ENCODE results near the gene XYLT2.

The XYLT2 gene

GRCh38 chr17:50358177-50358576 is 12.3 kb downstream of the XYLT2 start:
- no peak for DNase-seq (ENCODE audit: low spot score)
- TF ChIP-seq, protein P1, sequence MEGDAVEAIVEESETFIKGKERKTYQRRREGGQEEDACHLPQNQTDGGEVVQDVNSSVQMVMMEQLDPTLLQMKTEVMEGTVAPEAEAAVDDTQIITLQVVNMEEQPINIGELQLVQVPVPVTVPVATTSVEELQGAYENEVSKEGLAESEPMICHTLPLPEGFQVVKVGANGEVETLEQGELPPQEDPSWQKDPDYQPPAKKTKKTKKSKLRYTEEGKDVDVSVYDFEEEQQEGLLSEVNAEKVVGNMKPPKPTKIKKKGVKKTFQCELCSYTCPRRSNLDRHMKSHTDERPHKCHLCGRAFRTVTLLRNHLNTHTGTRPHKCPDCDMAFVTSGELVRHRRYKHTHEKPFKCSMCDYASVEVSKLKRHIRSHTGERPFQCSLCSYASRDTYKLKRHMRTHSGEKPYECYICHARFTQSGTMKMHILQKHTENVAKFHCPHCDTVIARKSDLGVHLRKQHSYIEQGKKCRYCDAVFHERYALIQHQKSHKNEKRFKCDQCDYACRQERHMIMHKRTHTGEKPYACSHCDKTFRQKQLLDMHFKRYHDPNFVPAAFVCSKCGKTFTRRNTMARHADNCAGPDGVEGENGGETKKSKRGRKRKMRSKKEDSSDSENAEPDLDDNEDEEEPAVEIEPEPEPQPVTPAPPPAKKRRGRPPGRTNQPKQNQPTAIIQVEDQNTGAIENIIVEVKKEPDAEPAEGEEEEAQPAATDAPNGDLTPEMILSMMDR (IDR thresholded peaks at IDR 0.05; ENCODE audit: extremely low read depth, insufficient read depth, missing control alignments), result no peak
- in situ Hi-C loops (cut with MboI; ENCODE audit: low pct_unique_long_range_greater_than_20kb, low sequenced_read_pairs, unreplicated experiment), result no loop called here

DNA sequence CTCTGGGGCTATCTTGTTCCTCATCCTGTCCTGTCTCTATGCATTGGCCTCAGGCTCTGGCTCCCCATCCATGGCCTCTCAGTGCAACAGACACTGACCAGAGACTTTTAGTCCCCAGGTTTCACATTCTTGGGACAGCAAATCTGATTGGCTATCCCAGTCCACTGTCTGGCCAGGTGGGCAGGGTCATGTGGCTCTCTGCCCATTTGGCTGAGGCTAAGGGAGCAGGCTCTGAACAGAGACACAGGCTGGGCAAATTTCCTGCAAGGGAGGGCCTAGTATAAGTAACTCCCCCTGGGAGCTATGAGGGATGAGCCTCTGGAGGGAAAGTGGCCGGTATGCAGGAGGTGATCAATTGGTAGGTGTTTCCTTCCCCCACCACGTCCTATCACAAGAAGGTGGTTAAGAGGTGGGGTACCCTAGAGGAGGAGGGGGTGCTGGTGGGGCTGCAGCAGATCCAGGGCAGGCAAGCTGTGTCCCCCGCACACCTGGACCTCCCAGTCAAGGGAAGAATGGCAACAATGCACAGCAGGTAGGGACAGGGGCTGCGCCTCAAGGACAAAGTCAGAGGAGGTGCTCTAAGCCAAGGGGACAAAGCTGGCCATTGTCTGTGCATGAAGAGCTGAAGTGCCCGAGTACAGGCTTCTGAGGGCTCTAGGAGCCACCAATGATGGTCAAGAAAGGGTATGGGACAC is 13.2 kb downstream of the XYLT2 start:
- no peak for DNase-seq (ENCODE audit: low spot score)
- TF ChIP-seq, protein P1 (IDR thresholded peaks at IDR 0.05; ENCODE audit: extremely low read depth, insufficient read depth, missing control alignments), result no peak
- in situ Hi-C loops (cut with MboI; ENCODE audit: low pct_unique_long_range_greater_than_20kb, low sequenced_read_pairs, unreplicated experiment), result no loop called here

- in situ Hi-C loops (cut with MboI; ENCODE audit: low pct_unique_long_range_greater_than_20kb, low sequenced_read_pairs, unreplicated experiment), result no loop called here
- DNase-seq (ENCODE audit: low spot score), result no peak
- TF ChIP-seq, protein P1 (IDR thresholded peaks at IDR 0.05; ENCODE audit: extremely low read depth, insufficient read depth, missing control alignments), result no peak
Observed at GRCh38 chr17:50359998-50360461, 14.1 kb downstream of the XYLT2 start.

DNA sequence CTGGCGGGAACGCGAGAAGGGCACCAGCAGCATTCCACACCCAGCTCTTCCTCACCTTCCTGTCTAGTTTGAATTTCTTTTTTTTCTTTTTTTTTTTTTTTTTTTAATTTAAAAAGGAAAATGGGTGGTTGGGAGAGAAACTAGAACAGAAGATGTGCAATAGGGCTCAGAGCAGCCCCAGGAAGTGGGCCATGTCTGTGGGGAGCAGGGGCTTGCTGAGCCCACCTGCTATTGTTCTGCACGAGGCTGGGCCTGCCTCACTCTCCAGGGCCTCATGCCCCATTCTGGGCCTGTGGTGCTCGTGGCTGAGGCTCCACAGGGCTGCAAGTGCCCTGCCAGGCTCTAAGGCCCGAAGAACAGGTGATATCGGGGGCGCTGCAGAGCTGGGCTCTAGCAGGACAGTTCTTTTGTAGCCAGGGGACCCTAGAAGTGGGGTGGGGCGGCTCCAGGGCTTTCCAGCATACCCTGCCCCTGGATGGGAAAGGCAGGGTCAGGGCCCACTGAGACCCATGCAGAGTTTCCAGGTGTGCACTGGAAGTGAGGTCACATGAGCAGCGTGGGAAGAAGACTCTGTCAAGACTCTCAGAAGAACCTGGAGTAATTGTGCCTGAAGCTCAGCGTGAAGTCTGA is 14.7 kb downstream of the XYLT2 start:
- TF ChIP-seq, protein P1 (IDR thresholded peaks at IDR 0.05; ENCODE audit: extremely low read depth, insufficient read depth, missing control alignments), result no peak
- no peak for DNase-seq (ENCODE audit: low spot score)
- in situ Hi-C loops (cut with MboI; ENCODE audit: low pct_unique_long_range_greater_than_20kb, low sequenced_read_pairs, unreplicated experiment), result no loop called here

DNA sequence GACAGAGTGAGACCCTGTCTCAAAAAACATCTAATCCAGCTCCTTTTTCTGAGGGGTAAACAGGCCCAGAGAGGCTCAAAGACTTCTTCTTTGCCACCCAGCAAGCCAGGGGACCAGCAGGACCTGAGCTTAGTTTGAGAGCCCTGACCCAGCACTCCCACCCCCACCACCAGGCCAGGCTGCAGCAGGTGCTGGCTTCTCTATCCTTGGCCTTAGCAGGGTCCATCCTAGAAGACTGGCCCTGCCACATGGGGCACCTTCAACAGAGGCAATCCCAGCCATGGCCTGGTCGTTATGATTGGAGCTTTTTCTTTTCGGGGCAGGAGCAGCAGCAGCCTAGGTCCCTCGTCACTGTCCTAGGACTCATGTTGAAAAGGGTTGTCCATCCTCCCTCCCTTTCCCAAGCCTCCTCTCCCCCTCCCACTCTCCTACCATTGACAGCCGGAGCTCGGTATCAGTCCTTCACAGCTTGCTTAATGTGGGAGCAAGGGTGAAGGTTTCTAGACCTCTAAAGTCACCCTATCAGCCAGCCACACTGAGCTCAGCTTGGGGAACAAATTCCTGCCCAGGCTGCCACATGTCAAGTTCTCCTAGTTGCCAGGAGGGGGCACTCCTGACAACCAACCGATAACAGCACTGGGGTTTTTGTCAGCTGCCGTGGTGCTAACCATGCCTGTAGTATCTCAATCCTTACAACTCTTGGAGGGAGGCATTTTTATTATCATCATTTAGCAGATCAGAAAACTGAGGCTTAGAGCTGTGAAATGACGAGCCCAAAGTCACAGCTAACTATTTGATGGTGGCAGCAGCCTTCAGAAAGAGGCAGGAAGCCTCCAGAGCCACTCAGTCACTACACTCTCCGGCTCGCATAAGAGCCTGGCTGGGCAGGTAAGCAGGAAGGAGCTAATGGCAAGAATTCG is 15.9 kb downstream of the XYLT2 start:
- DNase-seq (ENCODE audit: low spot score), result peak; percentile 85
- TF ChIP-seq, protein P1 (IDR thresholded peaks at IDR 0.05; ENCODE audit: extremely low read depth, insufficient read depth, missing control alignments), result peak; percentile 81
- in situ Hi-C loops (cut with MboI; ENCODE audit: low pct_unique_long_range_greater_than_20kb, low sequenced_read_pairs, unreplicated experiment), result no loop called here

DNA sequence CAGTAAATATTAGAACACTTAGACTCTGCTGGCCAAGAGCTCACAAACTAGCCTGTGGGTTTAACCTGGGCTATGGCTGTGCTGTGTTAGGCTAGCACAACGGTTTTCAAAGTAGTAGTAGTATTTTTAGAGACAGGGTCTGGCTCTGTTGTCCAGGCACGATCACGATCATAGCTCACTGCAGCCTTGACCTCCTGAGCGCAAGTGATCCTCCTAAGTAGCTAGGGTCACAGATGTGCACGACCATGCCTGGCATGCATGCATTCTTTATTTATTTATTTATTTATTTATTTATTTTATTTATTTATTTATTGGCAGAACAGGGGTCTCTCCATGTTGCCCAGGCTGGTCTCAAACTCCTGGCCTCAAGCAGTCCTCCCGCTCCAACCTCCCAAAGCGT is 16.7 kb downstream of the XYLT2 start:
- no peak for DNase-seq (ENCODE audit: low spot score)
- TF ChIP-seq, protein P1 (IDR thresholded peaks at IDR 0.05; ENCODE audit: extremely low read depth, insufficient read depth, missing control alignments), result no peak
- in situ Hi-C loops (cut with MboI; ENCODE audit: low pct_unique_long_range_greater_than_20kb, low sequenced_read_pairs, unreplicated experiment), result no loop called here
